ENCODE data around the gene SELENOI.

- TF ChIP-seq, protein P1, sequence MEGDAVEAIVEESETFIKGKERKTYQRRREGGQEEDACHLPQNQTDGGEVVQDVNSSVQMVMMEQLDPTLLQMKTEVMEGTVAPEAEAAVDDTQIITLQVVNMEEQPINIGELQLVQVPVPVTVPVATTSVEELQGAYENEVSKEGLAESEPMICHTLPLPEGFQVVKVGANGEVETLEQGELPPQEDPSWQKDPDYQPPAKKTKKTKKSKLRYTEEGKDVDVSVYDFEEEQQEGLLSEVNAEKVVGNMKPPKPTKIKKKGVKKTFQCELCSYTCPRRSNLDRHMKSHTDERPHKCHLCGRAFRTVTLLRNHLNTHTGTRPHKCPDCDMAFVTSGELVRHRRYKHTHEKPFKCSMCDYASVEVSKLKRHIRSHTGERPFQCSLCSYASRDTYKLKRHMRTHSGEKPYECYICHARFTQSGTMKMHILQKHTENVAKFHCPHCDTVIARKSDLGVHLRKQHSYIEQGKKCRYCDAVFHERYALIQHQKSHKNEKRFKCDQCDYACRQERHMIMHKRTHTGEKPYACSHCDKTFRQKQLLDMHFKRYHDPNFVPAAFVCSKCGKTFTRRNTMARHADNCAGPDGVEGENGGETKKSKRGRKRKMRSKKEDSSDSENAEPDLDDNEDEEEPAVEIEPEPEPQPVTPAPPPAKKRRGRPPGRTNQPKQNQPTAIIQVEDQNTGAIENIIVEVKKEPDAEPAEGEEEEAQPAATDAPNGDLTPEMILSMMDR (IDR thresholded peaks at IDR 0.05), result no peak
- TF ChIP-seq POLR2A (IDR thresholded peaks at IDR 0.05), result no peak
Measured at GRCh38 chr2:26318950-26319349, 27.0 kb upstream of the SELENOI start.
